ENCODE data around the gene VSIG10L2.

Gene VSIG10L2

DNA sequence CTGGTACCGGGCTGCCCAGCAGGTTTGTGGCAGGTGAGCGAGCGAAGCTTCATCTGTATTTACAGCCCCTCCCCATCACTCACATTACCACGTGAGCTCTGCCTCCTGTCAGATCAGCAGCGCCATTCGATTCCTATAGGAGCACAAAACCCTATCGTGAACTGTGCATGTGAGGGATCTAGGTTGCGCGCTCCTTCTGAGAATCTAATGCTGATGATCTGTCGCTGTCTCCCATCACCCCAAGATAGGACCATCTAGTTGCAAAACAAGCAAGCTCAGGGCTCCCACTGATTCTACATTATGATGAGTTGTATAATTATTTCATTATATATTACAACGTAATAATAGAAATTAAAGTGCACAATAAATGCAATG lies 15.8 kb upstream of the VSIG10L2 start:
- no peak for FAIRE-seq

DNA sequence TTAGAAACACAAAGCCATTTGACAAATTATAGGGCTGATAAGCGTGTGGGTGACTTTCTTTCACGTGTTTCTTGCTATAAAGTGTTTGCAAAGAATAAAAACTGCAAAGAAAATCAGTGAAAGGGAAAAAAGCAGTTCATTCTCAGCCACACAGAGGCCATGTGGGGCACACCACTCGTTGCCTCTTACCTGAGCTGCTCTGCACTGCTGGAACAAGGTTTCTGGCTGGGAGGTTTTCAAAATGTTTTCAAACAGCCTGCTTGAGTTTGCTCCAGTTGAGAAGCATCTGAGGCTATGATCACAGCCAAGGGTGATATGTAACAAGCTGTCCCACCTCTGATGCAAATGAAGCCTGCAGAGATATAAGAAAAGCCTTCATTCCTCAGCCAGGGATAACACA lies 14.7 kb upstream of the VSIG10L2 start:
- FAIRE-seq, result no peak

DNA sequence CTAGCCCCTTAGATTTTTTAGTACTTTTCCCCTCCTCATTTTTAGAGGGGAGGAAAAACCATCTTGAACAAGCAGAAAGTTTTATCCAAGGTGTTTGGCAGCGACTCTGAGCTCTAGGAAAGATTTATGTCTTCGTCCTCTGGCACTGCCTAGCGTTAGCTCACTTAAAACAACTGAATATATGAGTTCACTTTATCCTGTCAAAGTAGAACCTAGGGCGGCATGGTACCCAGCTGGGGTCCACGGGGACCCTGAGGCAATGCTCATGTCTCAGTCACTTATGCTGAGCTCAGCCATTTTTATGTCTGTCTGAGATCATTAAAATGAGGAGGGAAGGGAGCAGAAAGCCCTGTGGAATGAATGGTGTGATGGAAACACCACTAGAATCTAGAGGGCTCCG lies 14.2 kb upstream of the VSIG10L2 start:
- no peak for FAIRE-seq

DNA sequence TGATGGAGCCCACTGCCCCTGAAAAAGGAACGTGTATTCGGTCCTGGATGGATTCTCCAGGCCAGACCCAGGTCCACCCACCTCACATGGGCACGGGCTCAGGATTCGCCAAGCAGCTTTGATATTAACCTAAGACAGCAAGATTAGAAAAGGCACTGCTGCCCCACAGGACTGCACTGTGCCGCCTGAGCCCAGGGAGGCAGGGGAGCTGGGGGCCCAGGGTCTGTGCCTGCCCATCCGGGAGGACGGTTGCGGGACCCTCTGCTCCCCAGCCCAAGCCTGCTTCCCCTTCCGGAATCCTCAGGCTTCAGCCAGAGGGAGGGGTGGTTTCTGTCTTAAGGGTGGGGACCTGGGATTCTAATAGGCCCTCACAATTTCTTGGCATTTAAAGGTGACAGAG lies 13.5 kb upstream of the VSIG10L2 start:
- no peak for FAIRE-seq

DNA sequence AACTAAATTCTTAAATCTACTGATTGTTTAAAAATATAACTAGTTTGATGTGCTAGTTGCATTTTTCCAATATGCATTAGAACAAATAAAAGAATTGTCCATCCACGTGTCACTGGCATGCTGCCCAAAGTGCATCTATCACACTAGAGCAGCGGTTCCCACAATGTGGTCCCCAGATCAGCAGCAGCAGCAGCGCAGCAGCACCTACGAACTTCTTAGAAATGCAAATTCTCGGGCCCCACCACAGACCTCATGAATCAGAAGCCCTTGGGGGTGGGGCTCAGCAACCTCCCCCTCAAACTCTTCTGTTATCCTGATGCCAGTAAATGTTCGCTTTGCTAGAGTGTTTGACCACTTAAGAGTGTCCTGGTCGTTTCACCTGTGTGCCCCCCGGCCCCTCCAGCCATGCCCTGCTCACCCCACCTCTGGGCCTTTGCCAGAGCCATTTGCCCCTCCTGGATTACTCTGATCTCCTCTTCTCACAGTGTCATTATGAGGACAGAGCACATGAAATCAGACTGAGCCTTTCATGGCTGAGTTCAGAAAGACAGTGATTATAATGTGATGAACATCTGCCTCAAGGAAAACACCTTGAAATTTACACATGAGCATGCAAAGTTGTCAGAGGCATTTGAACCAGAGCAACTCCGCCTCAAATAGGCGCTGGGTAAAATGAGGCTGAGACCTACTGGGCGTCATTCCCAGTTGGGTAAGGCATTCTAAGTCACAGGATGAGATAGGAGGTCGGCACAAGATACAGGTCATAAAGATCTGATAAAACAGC lies 12.6 kb upstream of the VSIG10L2 start:
- FAIRE-seq, result no peak

DNA sequence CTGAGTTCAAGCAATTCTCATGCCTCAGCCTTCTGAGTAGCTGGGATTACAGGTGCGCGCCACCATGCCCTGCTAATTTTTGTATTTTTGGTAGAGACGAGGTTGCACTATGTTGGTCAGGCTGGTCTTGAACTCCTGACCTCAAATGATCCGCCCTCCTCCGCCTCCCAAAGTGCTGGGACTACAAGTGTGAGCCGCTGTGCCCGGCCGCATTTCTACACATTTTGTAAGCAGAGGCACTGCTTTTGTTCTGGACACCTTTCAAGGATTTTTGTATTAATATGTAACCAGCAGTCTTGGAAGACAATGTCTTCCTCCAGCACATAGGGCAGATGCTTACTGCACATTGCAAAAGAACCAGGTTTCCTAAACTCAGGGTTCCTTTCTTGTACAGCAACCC lies 11.4 kb upstream of the VSIG10L2 start:
- no peak for FAIRE-seq

DNA sequence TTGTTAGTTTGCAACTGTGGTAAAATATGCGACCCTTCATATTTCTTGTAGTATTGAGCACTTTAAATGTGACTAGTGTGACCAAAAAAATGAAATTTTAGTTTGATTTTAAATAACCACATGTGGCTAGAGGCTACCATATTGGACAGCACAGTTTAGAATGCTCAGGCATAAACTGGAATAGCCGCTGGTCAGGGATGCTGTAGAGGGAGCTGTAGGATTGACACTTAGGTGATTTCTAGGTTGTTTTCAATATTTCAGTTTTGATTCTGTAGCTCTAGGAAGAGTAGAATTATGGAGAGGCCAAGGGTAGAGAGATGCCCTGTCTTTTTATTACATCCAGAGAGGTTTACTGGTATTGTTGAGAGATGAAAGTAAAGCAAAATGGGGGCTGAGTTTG lies 10.8 kb upstream of the VSIG10L2 start:
- FAIRE-seq, result no peak

DNA sequence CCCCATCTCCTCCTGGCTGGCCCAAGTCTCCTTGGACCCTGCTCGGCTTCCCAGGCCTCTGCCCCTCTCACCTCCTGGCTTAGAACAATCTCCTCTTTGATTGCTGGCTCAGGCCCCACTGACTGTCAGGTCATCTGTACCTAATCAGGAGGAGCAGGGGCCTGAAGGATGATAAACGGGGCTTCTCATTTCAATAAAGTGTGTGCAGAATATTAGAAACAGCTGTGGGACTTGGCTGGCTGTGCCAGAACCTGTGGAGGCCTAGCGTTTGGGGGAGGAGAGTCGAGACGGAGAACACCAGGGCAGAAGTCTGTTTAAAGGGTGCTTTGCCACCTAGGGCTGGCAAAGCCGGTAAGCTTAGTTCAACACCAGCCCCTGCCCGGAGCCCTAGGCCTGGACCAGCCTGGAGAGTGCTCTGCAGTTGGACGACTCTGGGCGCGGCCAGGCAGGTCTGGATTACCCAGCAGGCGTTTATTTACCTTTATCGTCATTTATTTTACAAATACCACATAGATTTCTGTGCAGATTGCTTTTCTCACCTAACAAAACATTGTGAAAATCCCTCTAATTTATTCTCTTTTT lies 10.1 kb upstream of the VSIG10L2 start:
- FAIRE-seq, result no peak

DNA sequence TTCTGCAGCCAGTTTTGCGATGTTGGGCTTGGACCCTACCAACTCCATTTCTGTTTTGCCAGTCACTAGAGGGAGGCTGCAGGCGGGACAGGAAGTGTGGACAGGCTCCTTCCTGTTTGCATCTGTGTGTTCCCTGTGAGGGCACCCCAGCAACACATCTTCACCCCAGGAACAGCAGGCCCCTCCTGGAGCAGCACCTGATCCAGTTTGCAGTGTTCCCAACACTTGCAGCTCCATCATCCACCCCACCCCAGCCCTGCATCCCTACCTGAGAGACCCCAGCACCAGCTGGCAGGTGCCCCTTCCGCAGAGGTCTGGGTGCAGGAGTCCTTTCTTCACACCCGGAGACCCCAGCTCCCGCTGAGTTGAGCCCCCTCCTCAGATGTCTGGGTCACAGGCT lies 7.4 kb upstream of the VSIG10L2 start:
- no peak for FAIRE-seq

DNA sequence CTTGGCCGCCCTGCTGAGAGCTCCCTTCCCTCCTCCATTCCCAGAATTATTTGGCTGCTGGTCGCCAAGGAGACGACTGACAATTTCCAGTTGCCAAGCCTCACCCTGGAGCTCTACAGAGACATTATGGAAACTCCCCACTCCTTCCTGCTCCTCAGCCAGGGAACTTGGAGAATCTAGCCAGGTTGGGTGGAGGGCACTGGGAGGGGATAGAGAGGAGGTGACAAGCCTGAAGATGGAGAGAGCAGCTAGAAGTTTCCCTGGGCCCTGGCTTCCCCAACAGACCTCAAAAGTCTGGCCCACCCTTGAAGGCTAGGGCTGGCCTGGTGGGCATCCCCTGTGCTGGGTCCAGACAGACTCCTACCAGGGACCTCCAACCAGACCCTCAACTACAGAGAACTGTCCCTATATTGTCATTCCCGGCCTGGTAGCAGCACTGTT lies 6.7 kb upstream of the VSIG10L2 start:
- no peak for FAIRE-seq

DNA sequence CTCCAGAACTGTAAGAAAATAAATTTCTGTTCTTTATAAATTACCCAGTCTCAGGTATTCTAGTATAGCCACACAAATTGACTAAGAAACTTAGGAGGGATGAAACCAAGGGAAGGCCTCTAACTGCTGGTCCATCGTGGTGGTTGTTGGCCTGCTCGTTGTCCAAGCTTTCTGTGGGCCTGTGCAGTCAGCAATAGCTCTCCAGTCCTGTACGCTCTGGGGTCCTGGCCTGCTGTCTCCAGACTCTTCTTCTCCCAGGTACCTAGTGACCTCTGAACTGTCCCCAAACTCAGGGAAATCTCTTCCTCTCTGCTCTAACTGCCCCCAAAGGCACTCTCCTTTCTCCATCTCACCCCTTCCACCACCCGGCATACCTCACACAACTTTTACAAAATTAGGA lies 5.7 kb upstream of the VSIG10L2 start:
- FAIRE-seq, result no peak

DNA sequence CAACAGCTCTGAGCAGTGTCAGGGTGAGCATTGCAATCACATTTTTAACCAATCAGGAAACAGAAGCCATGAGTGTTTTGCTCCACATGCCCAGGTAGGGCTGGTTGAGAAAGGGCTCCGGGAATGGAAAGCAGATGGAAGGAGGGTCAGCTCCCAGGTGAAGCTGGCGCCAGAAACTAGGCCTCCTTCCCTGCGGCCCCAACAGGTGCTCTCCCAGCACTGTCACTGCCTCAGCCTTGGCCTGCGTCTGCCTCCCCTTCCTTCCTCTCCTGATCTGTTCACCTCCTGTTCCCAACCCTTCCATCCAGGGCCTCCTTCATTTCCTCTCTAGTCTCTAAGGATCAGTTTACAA lies 4.6 kb upstream of the VSIG10L2 start:
- no peak for FAIRE-seq

DNA sequence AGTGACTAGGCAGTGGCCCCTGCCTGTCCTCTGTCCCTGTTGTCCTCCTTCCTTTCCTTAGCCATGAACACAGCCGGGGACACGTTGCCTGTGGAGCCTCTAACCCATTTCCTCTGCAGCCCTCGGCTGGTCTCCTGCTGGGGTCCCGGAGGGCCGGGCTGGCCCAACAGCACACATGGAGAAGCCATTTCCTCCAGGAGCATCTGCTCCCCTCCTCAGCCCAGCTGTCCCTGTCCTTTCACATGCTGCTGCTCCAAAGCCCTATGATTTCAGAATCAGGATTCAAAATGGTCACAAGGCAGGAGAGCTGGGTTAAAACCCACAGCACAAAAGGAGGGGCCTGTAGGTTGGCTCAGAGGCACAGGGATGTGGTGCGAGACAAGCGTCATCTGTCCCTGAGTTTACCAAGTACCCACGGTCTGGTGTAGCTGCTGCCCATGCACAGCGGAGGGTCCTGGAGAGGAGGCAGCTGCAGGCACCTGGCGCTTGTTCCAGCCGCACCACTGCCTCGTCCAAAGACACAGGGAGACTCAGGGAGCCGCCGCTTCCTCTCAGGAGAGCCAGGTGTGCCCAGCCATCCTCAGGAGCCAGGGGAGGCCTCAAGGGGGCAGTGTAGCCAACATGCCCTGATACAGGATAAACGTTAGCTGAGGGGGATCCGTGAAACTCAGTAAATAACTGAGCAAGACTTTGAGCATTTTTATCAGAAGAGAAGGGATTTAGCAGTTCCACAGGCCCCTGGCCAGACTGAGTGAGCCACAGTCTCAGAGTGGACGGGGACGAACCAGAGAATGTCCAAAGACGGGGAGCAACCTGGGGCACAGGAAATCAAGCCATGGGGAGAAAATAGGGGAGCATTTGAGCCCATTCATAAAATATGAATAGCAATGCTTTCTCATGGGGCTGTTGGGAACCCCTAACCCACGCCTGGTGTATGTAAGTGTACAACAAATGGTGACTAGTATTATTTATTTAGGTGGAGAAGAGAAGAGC lies 3.9 kb upstream of the VSIG10L2 start:
- FAIRE-seq, result no peak

DNA sequence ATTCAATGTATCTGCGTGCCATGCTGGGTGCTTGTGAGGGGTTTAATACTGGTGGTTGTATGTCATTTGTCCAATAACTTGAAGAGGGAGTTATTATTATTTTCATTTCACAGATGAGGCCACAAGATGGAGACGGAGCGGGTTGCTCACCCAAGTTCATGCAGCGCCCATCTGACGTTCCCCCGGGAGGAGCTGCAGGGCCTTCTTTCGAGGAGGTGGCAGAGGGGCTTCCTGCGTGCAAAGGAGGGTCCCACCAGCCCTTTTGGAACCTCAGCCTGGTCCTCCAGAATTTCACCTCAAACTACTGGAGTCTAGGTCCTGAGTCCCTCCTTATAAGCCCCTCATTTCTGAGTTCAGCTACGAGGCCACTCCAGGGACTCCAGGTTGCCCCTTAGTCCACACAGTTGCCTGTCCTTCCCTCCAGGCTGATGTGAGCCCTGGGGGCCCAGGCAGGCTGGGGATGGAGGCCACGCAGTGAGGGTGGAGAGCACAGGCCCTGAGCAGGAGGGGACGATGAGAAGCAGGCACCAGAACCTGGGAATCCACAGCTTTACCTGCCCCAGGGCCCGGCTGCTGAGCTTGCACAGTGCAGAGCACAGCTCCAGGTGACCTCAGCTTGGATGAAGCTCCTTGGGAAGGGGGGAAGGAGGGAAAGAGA lies 2.9 kb upstream of the VSIG10L2 start:
- no peak for FAIRE-seq

DNA sequence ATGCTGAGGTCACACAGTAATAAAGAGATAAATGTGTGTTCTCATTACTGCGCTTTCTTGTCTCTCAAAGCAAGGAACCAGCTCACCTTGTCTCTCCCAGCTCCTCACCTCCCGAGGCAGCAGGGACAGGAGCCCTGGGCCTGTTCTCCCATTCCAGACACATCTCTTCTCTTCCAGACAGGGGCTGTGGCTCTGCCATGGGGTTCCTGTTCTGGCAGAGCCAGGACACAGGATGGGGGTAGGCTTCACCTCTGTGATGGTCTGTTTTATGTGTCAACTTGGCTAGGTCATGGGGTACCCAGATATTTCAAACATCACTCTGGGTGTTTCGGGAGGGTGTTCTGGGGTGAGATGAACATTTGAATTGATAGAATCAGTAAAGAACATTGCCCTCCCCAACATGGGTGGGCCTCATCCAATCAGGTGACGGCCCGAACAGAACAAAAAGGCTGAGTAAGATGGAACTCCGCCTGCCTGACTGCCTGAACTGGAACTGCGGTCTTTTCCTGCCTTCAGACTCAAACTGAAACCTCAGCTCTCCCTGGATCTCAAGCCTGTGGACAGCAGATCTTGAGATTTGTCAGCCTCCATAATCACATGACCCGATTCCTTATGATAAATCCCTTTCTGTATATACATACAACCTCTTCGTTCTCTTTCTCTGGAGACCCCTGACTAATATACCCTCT lies 2.0 kb upstream of the VSIG10L2 start:
- FAIRE-seq, result no peak

DNA sequence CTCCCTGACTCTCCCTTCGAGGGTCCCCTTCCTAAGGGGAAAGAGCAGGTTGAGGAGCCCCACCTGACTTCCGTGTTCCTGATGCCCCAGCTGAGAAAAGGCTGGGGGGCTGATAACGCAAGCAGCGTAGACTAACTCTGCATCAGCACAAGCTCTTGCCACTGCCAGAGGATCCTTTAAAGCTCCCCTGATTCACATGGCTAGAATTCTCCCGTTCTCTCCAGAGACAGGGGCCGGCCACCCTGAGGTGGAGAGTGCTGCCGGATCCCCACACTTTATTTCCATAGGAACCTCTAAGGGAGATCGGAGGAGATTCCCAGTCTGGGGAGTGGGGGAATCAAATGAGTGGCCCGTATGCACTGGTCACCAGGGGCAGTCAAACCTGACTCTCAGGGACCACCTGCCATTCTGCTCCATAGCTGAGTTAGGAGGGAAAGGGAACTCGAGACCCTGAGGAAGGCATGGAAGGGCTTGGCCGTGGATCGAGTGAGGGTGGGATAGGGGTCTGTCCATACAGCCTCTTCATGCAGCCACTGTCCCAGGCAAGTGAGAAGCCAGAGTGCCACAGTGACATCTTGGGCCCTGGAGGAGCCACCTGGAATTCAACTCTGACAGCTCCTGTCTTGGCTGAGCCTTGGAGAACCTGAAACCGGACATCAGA lies 1.4 kb upstream of the VSIG10L2 start:
- no peak for FAIRE-seq

DNA sequence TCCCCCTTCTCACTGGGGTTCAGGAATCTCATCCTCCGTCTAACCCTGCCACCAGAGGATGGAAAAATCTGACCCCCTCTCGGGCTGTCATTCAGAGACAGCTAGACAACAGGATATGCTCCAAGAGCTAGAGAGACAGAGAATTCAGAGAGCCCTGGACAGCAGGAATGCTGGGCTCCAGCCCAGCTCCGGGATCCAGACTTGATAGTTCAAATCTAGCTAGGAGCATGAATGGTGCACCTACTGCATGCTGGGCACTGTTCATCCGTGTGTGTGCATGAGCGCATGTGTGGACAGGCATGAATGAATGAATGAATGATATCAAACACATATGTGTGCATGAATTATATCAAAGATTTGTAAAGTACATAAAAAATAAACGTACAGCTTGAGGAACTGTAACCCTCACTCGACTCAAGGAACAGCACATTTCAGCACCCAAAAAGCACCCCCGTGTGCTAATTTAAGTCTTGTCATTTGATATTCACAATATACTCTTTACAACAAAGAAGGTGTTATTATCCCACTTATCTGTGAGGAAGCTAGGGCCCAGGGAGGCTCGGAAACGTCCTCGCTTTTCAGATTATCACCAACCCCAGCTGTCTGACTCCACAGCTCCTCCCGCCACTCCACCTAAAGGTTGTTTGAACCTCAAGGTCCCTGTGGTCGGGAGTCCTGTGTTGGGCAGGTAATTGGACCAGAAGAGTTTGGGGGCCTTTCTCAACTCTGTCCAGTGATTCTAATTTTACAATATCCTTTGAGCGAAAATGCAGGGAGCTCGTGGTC lies 640 bp upstream of the VSIG10L2 start:
- FAIRE-seq, result no peak

DNA sequence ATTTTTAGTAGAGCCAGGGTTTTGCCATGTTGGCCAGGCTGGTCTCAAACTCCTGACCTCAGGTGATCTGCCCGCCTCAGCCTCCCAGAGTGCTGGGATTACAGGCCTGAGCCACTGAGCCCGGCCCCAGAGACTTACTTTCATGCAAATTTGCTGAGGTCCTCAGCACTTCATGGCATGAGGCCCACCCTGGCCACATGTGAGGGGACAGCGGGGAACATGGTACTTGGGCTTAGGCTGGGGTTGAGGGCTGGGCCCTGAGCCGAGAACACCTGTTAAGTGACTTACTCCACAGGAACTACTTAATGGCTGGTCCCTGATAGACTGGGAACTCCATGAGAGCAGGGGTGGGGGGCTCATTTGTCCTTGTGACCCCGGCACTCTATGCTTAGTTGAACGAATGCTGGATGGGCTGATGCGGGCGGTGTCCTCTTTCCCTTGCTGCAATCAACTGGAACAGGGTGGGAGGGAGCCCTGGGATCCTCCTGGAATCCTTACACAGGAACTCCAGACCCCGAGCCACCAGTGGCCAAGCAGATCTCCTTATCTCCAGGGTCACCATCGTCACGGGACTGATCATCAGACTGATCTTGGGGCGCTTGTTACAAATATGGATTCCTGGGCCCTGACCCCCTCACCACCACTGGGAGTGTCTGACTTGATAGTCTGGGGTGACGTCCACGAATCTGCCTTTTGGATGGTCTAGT lies 1.0 kb downstream of the VSIG10L2 start:
- FAIRE-seq, result no peak

DNA sequence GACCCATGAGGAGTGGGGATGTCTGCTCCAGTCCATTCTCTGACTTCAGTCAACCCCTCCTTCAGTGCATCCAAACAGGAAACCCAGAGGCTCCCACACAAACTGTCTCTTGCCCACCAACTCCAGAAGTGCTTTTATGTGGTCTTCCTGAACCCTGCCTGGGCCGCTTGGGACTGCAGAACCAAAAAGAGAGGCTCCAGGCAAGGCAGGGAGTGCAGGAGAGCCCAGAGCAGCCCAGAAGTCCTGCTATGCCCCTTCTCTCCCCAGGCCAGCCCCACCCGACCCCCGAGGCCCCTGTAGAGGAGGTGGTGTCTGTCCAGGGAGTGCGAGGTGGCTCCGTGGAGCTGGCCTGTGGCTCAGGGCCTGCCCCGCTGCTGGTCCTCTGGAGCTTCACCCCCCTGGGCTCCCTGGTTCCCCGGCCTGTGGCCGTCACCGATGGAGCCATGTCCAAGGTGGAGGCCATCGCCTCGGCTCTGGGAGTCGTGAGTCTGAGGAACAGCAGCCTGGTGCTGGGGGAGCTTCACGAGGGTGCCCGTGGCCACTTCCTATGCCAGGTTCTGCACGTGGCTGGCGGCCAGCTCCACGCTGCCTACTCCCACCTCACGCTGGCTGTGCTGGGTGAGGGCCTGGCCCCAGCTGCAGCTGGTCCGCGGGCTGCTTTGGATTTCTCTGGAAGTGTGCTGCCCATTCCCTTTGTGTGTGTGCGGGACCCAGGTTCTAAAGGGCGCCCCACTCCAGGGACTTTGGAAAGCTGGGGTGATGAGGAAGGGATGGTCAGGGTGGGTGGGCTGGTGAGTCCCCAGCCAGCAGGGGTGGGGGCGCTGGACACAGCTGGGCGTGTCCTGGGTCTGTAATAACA lies 1.8 kb downstream of the VSIG10L2 start:
- FAIRE-seq, result no peak
